ENCODE data around the gene PDE7B.

Gene PDE7B

DNA sequence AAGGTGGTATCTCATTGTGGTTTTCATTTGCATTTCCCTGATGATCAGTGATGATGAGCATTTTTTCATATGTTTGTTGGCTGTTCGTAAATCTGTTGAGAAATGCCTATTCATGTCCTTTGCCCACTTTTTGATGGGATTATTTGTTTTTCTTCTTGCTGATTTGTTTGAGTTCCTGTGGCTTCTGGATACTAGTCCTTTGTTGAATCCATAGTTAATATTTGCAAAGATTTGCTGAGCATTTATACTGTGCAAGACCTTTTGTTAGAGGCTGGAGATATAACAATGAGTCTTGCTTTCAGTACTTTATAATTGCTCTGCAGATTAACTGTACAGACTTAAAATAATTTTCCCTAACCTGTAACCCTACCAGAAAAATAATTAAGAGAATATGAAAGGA, 35.6 kb downstream of the PDE7B start:
- DNase-seq (no peak), ATAC-seq (replicated peaks) (no peak)
- peaks cover 0 to 6% of the 10 kb centered on the region in 2 donors for H3K9me3 Mint-ChIP-seq
- peaks cover 22 to 55% of the 10 kb centered on the region in 2 donors for H3K4me1 Mint-ChIP-seq
- H3K27me3 Mint-ChIP-seq, result no peaks in the 10 kb centered on the region
- no peak overlapping the region for H3K4me3 Mint-ChIP-seq
- peaks cover 4 to 7% of the 10 kb centered on the region in 2 donors for H3K36me3 Mint-ChIP-seq
- no peak overlapping the region for H3K27ac Mint-ChIP-seq

DNA sequence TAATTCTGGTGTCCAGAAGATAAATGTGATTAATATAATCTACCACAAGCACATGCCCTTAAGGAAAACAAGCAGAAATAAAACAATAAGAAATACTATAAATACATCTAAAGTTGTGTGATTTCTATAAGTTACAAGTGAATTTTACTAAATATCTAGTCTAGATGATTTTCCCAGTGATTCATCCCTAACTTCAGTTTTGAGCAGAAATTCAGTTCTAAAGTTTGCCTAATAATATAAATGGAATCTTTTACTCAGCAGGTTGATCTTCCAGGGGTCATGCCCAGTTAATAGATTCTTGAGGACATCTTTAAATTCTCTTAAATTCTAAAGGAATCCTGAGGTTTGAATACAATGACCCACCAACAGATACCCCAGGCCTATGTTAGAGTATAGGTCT, 37.3 kb downstream of the PDE7B start:
- Mint-ChIP-seq H3K4me1 (peaks cover 15 to 38% of the 10 kb centered on the region in 2 donors), H3K27me3 (no peaks in the 10 kb centered on the region), H3K4me3 (no peak overlapping the region), H3K36me3 (peaks cover 4 to 7% of the 10 kb centered on the region in 2 donors), H3K27ac (no peak overlapping the region), H3K9me3 (peaks cover 0 to 7% of the 10 kb centered on the region in 2 donors)
- no peak for DNase-seq
- no peak for ATAC-seq (replicated peaks)

DNA sequence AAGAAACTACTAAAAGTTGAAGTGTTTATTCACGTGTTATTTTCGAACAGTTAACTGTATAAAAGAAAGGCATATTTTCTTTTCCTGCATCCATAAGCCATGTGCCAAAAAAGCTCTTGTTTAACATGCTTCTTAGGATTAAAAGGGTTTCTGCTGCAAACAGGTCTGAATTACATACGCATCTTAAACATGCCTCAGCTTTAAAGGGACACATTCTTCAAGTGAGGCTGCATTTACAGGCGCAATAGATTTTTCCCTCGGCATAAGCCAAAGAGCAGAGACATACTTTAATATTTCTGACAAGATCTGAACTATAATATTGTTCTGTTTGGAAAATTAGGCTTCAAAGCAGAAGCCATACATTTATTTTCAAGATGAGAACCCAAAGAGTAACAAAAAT, 39.4 kb downstream of the PDE7B start:
- DNase-seq (no peak), ATAC-seq (replicated peaks) (no peak)
- Mint-ChIP-seq H3K27me3 (no peaks in the 10 kb centered on the region), H3K27ac (no peak overlapping the region), H3K4me3 (no peak overlapping the region), H3K9me3 (peaks cover 0 to 7% of the 10 kb centered on the region in 2 donors), H3K36me3 (no peaks in the 10 kb centered on the region), H3K4me1 (peaks cover 9 to 20% of the 10 kb centered on the region in 2 donors)

- H3K4me3 Mint-ChIP-seq, result no peak overlapping the region
- ATAC-seq (replicated peaks), result no peak
- peaks cover 0 to 7% of the 10 kb centered on the region in 2 donors for H3K9me3 Mint-ChIP-seq
- H3K27ac Mint-ChIP-seq, result no peak overlapping the region
- H3K27me3 Mint-ChIP-seq, result no peaks in the 10 kb centered on the region
- DNase-seq, result no peak
- H3K36me3 Mint-ChIP-seq, result peaks cover 1 to 2% of the 10 kb centered on the region in 2 donors
- H3K4me1 Mint-ChIP-seq, result peaks cover 7 to 17% of the 10 kb centered on the region in 2 donors
These were observed 40.2 kb downstream of the PDE7B start for GRCh38 chr6:135891710-135892109.

- DNase-seq (no peak), ATAC-seq (replicated peaks) (no peak)
- Mint-ChIP-seq H3K4me1 (peaks cover 11 to 19% of the 10 kb centered on the region in 2 donors), H3K9me3 (peaks cover 4 to 5% of the 10 kb centered on the region in 2 donors), H3K4me3 (no peak overlapping the region), H3K27ac (no peak overlapping the region), H3K36me3 (peaks cover 7 to 8% of the 10 kb centered on the region in 2 donors), H3K27me3 (no peaks in the 10 kb centered on the region)
These were observed 43.9 kb downstream of the PDE7B start for GRCh38 chr6:135895231-135895911.

- H3K27ac Mint-ChIP-seq, result no peak overlapping the region
- H3K36me3 Mint-ChIP-seq, result peaks cover 7 to 8% of the 10 kb centered on the region in 2 donors
- ATAC-seq (replicated peaks) (peak; percentile 19 to 54), DNase-seq (no peak)
- peaks cover 13 to 22% of the 10 kb centered on the region in 2 donors for H3K4me1 Mint-ChIP-seq
- no peaks in the 10 kb centered on the region for H3K27me3 Mint-ChIP-seq
- no peak overlapping the region for H3K4me3 Mint-ChIP-seq
- peaks cover 4 to 5% of the 10 kb centered on the region in 2 donors for H3K9me3 Mint-ChIP-seq
These were observed 45.6 kb downstream of the PDE7B start for GRCh38 chr6:135897087-135897486.

DNA sequence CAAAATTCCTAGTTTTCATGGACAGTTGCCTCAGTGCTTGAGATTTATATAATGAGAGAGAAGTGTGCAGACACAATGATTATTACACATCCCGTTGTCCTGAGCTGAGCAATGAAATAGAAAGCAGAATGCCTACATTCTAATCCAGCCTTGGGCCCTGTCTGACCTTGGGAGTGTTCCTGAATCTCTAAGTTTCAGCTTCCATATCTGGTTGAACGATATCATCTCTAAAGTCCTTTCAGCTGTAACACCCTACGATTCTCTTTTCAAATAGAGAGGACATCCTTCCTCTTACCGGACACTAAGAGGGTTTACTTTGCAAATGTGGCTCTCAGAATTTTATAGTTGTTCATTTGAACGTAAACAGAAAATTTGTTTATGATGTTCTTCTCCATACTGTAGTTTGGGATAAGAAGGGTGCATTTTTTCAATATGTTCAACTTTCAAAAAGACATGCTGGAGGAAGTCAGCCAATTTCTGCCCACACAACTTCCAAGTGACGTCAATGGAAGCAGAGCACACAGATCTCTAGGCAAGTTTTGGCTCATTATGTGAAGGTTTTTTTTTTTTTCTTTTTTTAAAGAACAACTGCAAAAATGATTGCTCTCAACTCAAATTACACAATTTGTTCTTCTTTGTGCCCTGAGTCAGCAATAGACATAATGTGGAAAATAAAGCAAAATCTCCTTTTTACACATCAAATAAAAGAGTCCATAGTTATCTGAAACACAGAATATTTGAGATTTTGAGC, 50.4 kb downstream of the PDE7B start:
- Mint-ChIP-seq H3K27me3 (no peaks in the 10 kb centered on the region), H3K36me3 (peaks cover 3 to 7% of the 10 kb centered on the region in 2 donors), H3K27ac (no peak overlapping the region), H3K4me3 (no peak overlapping the region), H3K9me3 (peaks cover 2 to 4% of the 10 kb centered on the region in 2 donors), H3K4me1 (peaks cover 8 to 17% of the 10 kb centered on the region in 2 donors)
- ATAC-seq (replicated peaks) (no peak), DNase-seq (no peak)

DNA sequence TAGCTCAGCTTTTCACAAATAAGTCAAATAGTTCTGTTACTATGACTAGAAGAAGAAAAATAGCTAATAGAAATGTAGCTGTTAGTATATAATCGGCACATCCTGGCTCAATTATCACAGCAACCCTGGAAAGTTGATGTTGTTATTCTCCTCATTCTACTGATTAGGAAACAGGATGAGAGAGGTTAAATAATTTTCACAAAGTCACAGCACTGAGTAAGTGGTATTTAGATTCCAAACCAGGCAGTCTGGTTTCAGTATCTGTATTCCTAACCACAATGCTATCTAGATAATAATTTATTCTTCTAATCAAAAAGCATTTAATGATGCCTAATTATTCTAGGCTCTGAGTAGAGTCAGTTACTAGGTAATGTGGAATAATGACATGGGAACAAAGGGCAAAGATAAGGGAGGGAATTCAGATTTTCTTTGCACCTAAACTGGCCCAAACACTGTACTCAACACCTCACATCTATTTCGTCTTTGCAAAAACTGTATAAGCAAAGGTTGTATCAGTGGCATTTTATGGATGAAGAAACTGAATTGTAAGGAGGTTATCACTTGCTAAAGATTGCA, 51.3 kb downstream of the PDE7B start:
- peaks cover 2 to 4% of the 10 kb centered on the region in 2 donors for H3K9me3 Mint-ChIP-seq
- DNase-seq (no peak), ATAC-seq (replicated peaks) (no peak)
- no peak overlapping the region for H3K27ac Mint-ChIP-seq
- H3K4me3 Mint-ChIP-seq, result no peak overlapping the region
- peaks cover 3 to 7% of the 10 kb centered on the region in 2 donors for H3K36me3 Mint-ChIP-seq
- peaks cover 5 to 11% of the 10 kb centered on the region in 2 donors for H3K4me1 Mint-ChIP-seq
- H3K27me3 Mint-ChIP-seq, result no peaks in the 10 kb centered on the region

DNA sequence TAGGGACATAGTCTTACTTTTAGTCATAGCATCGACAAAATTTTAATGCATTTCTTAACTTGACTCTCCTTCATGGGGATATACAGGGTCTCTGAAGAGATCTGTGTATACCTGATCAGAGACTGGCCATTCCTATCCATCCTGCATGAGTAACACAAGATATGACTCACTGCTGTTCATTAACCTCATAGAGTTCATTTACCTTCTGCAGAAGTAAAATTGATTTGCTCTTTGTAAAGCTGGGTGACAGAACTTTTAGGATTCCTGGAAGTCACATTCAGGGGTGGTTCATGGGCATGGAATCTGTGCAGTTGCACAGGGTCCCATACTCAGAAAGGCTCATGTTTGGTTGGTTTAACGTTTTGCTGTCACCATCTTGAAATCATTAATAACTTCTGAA, 53.2 kb downstream of the PDE7B start:
- H3K9me3 Mint-ChIP-seq, result no peaks in the 10 kb centered on the region
- no peak for DNase-seq
- no peaks in the 10 kb centered on the region for H3K27me3 Mint-ChIP-seq
- peaks cover 0 to 2% of the 10 kb centered on the region in 2 donors for H3K36me3 Mint-ChIP-seq
- no peak overlapping the region for H3K27ac Mint-ChIP-seq
- H3K4me1 Mint-ChIP-seq, result peaks cover 5 to 10% of the 10 kb centered on the region in 2 donors
- no peak overlapping the region for H3K4me3 Mint-ChIP-seq
- no peak for ATAC-seq (replicated peaks)

DNA sequence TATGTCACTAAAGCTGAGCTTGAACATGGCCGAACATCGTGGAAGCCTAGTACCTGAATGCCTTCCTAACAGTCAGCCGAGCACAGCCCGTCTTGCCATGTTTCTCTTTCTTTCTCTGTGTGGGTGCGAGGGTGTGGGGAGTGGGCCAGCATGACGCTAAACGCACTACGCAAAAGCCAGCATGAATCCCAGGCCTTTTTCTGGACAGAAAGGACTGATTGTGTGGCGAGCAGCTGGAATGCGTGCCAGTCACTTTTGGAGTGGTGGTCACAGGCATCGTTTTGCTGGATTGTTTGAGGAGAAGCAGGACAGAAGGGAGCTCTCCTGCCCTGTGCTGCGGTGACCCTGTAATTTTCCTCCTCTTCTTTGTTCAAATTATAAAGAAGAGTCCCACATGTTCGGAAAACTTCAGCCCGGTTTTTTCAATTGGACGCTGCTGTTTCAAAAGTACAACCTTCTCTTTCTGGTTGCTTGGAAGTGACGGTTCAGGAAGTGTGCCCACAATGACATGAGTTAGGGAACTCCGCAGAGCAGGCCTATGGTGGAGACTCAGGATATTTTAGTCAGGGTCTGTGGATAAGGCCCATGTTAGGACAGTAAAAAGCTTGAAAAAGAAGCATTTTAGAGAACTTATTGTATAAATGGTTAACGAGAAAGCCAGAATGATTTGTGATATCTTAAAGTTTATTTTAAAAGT, 54.3 kb downstream of the PDE7B start:
- H3K4me1 Mint-ChIP-seq, result peaks cover 0 to 4% of the 10 kb centered on the region in 2 donors

DNA sequence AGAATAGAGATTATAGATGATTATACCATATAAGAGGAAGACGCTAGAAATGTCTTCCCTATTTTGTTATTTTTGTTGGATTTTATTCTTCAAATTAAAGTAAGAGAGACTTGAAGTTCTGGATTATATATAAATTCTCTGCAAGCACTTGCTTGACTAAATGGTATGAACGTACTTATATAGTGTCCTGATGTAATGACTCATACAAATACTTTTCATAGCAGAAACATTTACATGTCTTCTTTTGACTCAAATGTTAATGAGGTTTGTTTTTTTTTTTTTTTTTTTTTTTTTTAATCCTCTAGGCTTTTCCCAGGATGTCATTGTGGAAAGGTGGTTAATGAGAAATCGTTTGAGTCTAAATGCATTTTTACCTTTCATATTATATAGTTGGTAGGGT, 55.0 kb downstream of the PDE7B start:
- Mint-ChIP-seq H3K4me1 (peaks cover 0 to 4% of the 10 kb centered on the region in 2 donors), H3K27ac (no peak overlapping the region), H3K27me3 (no peaks in the 10 kb centered on the region), H3K4me3 (no peak overlapping the region), H3K36me3 (peaks cover 0 to 2% of the 10 kb centered on the region in 2 donors), H3K9me3 (no peaks in the 10 kb centered on the region)
- DNase-seq, result no peak
- ATAC-seq (replicated peaks), result peak in 1 of 2 donors; percentile 47

More for the DNA sequence above, 54.3 kb downstream of the PDE7B start:
- Mint-ChIP-seq H3K27ac (no peak overlapping the region), H3K4me3 (no peak overlapping the region), H3K9me3 (no peaks in the 10 kb centered on the region), H3K27me3 (no peaks in the 10 kb centered on the region), H3K36me3 (peaks cover 0 to 2% of the 10 kb centered on the region in 2 donors)
- no peak for ATAC-seq (replicated peaks)
- no peak for DNase-seq

- no peak overlapping the region for H3K27ac Mint-ChIP-seq
- DNase-seq (no peak), ATAC-seq (replicated peaks) (no peak)
- H3K36me3 Mint-ChIP-seq, result peaks cover 0 to 2% of the 10 kb centered on the region in 2 donors
- H3K4me3 Mint-ChIP-seq, result no peak overlapping the region
- no peaks in the 10 kb centered on the region for H3K27me3 Mint-ChIP-seq
- H3K4me1 Mint-ChIP-seq, result peaks cover 0 to 4% of the 10 kb centered on the region in 2 donors
- no peaks in the 10 kb centered on the region for H3K9me3 Mint-ChIP-seq
These were observed 55.5 kb downstream of the PDE7B start for GRCh38 chr6:135906972-135907465.

GRCh38 chr6:135909737-135910387, 58.4 kb downstream of the PDE7B start:
- peak; percentile 83 to 93 for ATAC-seq (replicated peaks)
- H3K27ac Mint-ChIP-seq, result no peak overlapping the region

More at GRCh38 chr6:135909737-135910387, 58.4 kb downstream of the PDE7B start:
- Mint-ChIP-seq H3K4me3 (no peak overlapping the region), H3K27me3 (no peaks in the 10 kb centered on the region), H3K4me1 (peaks cover 0 to 4% of the 10 kb centered on the region in 2 donors), H3K36me3 (peaks cover 0 to 2% of the 10 kb centered on the region in 2 donors), H3K9me3 (no peaks in the 10 kb centered on the region)
- peak; percentile 27 for DNase-seq

Data from stimulated activated naive B cell treated with anti-CD40 and anti-IgM and Interleukin-4, amounts not matched to agents 10 μg/mL and 1 μg/mL and 100 μg/mL, for 72 hours (primary cell).